Liver (tissue), 3 donors: ENCODE data around the gene MED16.

ENCODE experiments used
- CTCF ChIP-seq: fragments of 150-350 bp; IDR thresholded peaks from 2 replicates; pipeline ENCODE4 v1.5.1; 2017; ENCODE audit warnings: improper control_type of control experiment, low read depth, low read length; ENCODE audit not compliant: missing input control
- GABPA ChIP-seq, 2 donors: IDR thresholded peaks in 1 of 2; conservative IDR thresholded peaks in 1 of 2; 2 replicates each; pipeline ENCODE4 v1.6.1; 2016; ENCODE audit warnings: antibody characterized with exemption in 2 of 2, mild to moderate bottlenecking in 1 of 2, moderate library complexity in 1 of 2
- JUND ChIP-seq, 2 donors: IDR thresholded peaks; 2 replicates each; pipeline ENCODE4 v1.6.1; 2016; ENCODE audit warnings: antibody characterized with exemption in 2 of 2
- RAD21 ChIP-seq, 2 donors: IDR thresholded peaks; 2 replicates each; pipeline ENCODE4 v1.6.1; 2016; ENCODE audit warnings: antibody characterized with exemption in 2 of 2, mild to moderate bottlenecking in 2 of 2
- RXRA ChIP-seq, 2 donors: IDR thresholded peaks; 2 replicates each; pipeline ENCODE4 v1.6.1; 2017 to 2018; ENCODE audit warnings: antibody characterized with exemption in 2 of 2, mild to moderate bottlenecking in 1 of 2
- TAF1 ChIP-seq: conservative IDR thresholded peaks from 2 replicates; pipeline ENCODE4 v1.6.1; 2016; ENCODE audit warnings: antibody characterized with exemption, mild to moderate bottlenecking
- YY1 ChIP-seq: IDR thresholded peaks from 2 replicates; pipeline ENCODE4 v1.6.1; 2016; ENCODE audit warnings: antibody characterized with exemption, mild to moderate bottlenecking
- donor health status: healthy.
- donor health status: healthy.

GRCh38 chr19:821231-821824, 71.7 kb downstream of the MED16 start:
- TF ChIP-seq JUND (IDR thresholded peaks at IDR 0.05): no peak
- TF ChIP-seq RXRA (IDR thresholded peaks at IDR 0.05): no peak
- no peak for TF ChIP-seq GABPA (IDR thresholded peaks at IDR 0.05 in 1 of 2, conservative IDR thresholded peaks at IDR 0.05 in 1 of 2)
- no peak for TF ChIP-seq CTCF
- no peak for TF ChIP-seq RAD21 (IDR thresholded peaks at IDR 0.05)
- no peak for TF ChIP-seq TAF1
- TF ChIP-seq YY1: no peak
